NCI-H2107 treated with DMSO at 0.1 percent for 48 hours (cell line): ENCODE data around the gene RUSC2.
"Not testable (repeated sequence)": the region's sequence is repeated elsewhere in the genome, so short reads cannot be mapped to it uniquely, and the experiment has no call there.

ENCODE experiments used
- DNase-seq: peaks from one replicate; lab custom pipeline; 2025; ENCODE audit not compliant: unreplicated experiment; lab: John Stamatoyannopoulos, UW

RUSC2 gene

DNA sequence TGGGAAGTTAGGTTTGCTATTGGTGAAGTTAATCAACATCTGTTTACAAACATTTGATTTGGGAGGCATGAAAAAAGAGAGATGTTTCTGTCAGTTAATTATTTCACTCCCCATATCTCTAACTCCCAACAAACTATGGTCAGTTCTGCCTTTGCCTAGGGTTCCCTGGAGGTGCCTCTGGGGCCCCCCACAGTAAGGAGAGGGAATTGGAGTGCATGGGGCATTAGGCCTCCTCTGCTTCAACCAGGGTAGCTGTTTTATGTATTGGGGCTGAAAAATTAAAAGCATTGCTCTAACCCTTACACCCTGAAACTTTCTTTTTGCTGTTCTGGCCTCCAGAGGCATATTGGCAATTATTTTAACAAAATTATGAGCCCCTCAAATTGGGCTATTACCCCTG lies 32.3 kb downstream of the RUSC2 start:
- DNase-seq = no peak

DNA sequence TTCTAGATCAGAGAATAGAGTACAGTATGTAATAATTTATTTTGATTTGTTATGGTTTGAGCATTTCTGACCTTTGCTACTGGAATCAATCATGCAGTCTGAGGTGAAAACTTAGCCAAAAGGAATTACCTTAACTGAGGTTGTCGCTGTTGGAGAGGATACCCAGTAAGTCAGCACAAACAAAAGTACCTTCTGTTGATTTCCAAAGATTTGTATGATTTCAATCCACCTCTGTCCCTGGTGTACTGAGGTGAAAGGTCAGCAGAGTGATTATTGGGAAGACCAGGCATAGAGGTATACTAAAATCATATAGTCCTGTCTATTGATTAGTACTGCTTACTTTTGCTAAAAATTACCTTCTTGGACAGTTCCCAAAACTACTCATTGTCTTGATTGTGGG lies 32.8 kb downstream of the RUSC2 start:
- DNase-seq = no peak

DNA sequence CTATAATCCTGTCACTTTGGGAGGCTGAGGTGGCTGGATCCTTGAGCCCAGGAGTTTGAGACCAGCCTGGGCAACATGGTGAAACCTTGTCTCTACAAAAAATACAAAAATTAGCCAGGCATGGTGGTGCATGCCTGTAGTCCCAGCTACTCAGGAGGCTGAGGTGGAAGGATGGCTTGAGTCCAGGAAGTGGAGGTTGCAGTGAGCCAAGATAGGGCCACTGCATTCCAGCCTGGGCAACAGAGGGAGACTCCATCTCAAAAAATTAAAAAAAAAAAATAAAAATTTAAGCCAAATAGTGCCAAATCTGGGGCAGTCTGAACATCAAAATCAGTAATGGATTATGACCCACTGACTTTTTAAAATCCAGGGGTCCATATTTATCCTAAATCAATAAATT lies 33.6 kb downstream of the RUSC2 start:
- not testable (repeated sequence) for DNase-seq

DNA sequence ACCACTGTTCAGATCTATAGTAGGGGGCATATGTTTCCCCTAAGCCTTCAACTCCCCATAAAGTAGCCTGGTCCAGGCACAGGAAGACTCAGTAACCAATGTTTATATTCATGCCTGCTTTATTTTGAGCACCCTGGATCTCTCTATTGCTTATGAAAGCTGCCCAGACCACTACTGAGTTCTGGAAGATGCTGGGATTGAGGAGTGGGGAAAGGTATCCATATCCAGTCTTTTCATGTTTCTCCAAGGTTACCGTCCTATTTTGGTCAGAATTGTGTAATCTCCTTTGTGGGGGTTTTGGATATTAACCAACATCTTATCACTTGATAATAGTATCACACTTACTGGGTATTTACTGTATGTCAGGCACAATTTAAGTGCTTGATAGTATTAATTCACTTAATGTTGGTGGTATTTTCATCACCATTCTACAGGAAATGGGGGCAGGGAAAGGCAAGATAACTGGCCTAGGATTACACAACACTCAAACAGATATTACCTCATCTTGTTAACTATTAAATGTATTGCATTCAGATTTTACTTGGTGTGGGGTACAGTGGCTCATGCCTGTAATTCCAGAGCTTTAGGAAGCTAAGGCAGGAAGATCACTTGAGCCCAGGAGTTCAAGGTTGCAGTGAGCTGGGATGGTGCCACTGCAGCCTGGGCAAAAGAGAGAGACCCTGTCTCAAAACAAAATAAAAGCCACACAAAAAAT lies 36.3 kb downstream of the RUSC2 start:
- DNase-seq = no peak

DNA sequence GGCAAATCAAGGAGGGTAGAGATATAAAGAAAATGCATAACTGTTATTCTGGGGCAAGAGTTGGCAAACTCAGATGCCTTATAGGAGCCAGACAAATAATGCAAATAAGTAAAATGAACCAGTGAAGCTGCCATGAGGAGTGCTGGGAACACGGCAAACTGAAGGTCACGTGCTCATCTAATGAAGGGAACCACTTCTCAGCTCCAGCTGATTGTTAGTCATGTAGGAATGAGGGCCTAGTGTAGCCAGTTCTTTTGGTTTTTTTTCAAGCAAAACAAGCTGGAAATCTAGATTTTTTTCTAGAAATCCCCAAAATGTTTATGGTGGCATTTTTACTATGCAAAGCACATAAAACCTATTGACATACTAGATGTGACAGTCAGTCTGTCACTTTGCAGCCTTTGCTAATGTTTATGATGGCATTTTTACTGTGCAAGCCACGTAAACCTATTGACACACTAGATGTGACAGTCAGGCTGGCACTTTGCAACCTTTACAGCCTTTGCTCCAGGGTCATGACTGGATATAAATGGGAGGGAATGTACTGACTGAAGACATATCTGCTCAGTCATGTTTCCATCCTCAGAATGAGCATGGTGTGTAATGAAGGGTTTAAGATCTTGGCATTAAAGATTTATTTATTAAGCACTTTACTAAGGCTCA lies 39.4 kb downstream of the RUSC2 start:
- DNase-seq = no peak

DNA sequence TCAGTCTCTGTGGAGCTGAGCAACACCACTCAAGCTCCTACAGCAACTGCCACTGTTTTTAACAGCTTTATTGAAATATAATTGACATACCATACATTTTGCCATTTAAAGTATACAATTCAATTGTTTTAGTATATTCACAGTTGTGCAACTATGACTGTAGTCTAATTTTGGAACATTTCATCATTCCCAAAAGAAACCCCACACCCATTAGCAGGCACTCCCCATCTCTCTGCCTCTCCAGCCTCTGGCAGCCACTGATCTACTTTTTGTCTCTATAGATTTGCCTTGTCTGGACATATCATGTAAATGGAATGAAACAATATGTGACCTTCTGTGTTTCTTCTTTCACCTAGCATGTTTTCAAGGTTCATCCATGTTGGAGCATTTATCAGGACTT lies 43.5 kb downstream of the RUSC2 start:
- no peak for DNase-seq

DNA sequence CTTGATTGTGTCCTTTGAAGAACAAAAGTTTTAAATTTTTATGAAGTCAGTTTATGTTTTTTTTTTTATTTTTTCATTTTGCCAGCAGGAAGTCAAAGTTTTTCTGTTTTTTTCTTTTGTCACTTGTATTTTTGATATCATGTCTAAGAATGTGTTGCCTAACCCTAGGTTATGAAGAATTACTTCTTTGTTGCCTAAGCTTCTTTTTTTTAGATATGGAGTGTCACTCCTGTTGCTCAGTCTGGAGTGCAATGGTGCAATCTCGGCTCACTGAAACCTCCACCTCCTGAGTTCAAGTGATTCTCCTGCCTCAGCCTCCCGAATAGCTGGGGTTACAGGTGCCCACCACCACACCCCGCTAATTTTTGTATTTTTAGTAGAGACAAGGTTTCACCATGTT lies 45.0 kb downstream of the RUSC2 start:
- not testable (repeated sequence) for DNase-seq

DNA sequence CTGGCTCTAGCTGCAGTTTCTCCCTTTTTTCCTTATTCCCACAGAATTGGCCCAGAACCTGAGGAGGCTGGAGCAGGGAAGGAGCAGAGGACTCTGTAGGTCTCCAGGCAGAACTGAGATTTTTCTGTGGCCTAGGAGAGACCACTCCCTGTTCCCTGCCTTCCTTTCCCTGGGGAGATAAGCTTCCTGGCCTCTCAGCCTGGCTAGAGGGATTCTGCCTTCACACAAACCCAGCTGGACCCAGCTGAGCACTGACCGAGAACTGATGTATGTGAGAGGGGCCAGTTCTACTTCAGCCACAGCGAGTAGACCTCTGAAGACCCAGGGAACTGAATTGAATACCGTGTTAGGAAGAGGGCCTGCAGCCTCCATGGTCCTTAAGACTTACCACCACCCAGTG lies 48.0 kb downstream of the RUSC2 start:
- DNase-seq = no peak

DNA sequence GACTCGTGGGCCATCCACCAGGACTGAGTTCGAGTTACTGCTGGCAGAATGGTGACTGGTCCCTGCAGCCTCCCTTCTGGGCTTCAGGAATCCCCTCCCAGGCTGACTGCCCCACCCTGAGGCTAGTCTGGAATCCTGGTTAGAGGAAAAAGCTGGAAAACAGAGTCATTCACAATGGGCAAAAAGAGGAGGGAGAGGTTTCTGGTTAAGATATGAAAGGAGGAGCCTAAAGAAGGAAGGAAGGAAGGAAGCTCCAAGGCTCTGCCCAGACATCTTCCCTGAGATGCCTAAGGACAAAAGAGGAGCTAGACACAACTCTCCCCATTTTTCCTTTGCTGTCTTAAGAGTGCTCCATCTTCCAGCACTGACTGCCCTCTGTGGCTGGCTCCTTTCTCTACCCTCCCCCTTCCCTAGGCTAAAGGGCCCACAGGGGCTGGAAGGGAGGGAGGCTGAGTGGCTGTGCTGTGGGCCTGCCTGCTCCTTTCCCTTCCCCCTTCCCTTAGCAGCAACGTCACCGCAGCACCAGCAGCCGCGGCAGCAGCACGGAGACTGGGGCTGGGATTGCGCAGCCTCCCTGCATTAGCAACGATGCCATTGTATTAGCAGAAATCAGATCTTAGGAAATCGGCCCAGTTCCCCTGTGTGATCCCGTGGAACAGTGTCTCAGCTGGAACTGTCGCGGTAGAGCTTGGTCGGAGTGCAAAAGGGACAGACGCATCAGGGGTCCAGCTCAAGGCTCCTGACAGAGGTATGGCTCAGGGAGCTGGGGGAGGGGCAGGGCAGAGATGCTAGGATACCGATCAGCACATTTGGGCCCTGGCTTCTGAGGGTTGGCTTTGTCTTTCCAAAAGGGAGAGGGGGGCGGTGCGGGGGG lies 48.7 kb downstream of the RUSC2 start:
- no peak for DNase-seq
